ENCODE measurements around the gene CHD9. TPM values are rescaled to one million over a fixed set of nuclear protein-coding genes. Genes with fewer than 3 reads are reported as not detected.
A peak's percentile ranks its signal among the peaks of the same experiment; 100 is the strongest.
"Not testable (repeated sequence)": the region's sequence is repeated elsewhere in the genome, so short reads cannot be mapped to it uniquely, and the experiment has no call there.

The CHD9 gene
- total RNA-seq, 2 donors from 2014 or later: 16.0 to 19.5 TPM

- Mint-ChIP-seq H3K36me3 (ENCODE audit: low read depth) (no peaks in the 10 kb centered on the region), H3K27ac (no peak overlapping the region), H3K4me1 (no peaks in the 10 kb centered on the region), H3K27me3 (peaks cover 24% of the 10 kb centered on the region), H3K9me3 (no peaks in the 10 kb centered on the region), H3K4me3 (no peak overlapping the region)
- ATAC-seq (replicated peaks): no peak
These were observed 12.5 kb upstream of the CHD9 start for GRCh38 chr16:53042235-53042701.

- H3K9me3 Mint-ChIP-seq: no peaks in the 10 kb centered on the region
- H3K4me1 Mint-ChIP-seq: no peaks in the 10 kb centered on the region
- no peaks in the 10 kb centered on the region for H3K36me3 Mint-ChIP-seq (ENCODE audit: low read depth)
- no peak overlapping the region for H3K4me3 Mint-ChIP-seq
- H3K27me3 Mint-ChIP-seq: peaks cover 19% of the 10 kb centered on the region
- no peak overlapping the region for H3K27ac Mint-ChIP-seq
- ATAC-seq (replicated peaks): no peak
These were observed 11.4 kb upstream of the CHD9 start for GRCh38 chr16:53043428-53043831.

- no peaks in the 10 kb centered on the region for H3K9me3 Mint-ChIP-seq
- H3K36me3 Mint-ChIP-seq (ENCODE audit: low read depth): no peaks in the 10 kb centered on the region
- ATAC-seq (replicated peaks): no peak
- H3K4me1 Mint-ChIP-seq: no peaks in the 10 kb centered on the region
- no peak overlapping the region for H3K27ac Mint-ChIP-seq
- H3K4me3 Mint-ChIP-seq: no peak overlapping the region
- peaks cover 19% of the 10 kb centered on the region for H3K27me3 Mint-ChIP-seq
These were observed 10.7 kb upstream of the CHD9 start for GRCh38 chr16:53043986-53044601.

GRCh38 chr16:53045341-53046220, 9.2 kb upstream of the CHD9 start:
- Mint-ChIP-seq H3K27ac (no peak overlapping the region), H3K4me1 (no peaks in the 10 kb centered on the region), H3K9me3 (no peaks in the 10 kb centered on the region), H3K4me3 (no peak overlapping the region), H3K27me3 (peaks cover 19% of the 10 kb centered on the region), H3K36me3 (ENCODE audit: low read depth) (no peaks in the 10 kb centered on the region)
- no peak for ATAC-seq (replicated peaks)

- not testable (repeated sequence) for H3K4me3 Mint-ChIP-seq; H3K4me1 Mint-ChIP-seq; H3K9me3 Mint-ChIP-seq; H3K36me3 Mint-ChIP-seq (ENCODE audit: low read depth); ATAC-seq (replicated peaks); H3K27ac Mint-ChIP-seq
- H3K27me3 Mint-ChIP-seq: peaks cover 19% of the 10 kb centered on the region
These were observed 7.3 kb upstream of the CHD9 start for GRCh38 chr16:53047515-53047914.

GRCh38 chr16:53048139-53048915, 6.5 kb upstream of the CHD9 start:
- H3K36me3 Mint-ChIP-seq (ENCODE audit: low read depth): no peaks in the 10 kb centered on the region
- H3K9me3 Mint-ChIP-seq: no peaks in the 10 kb centered on the region
- H3K4me3 Mint-ChIP-seq: no peak overlapping the region
- H3K27ac Mint-ChIP-seq: no peak overlapping the region
- ATAC-seq (replicated peaks): no peak
- peaks cover 16% of the 10 kb centered on the region for H3K27me3 Mint-ChIP-seq
- no peaks in the 10 kb centered on the region for H3K4me1 Mint-ChIP-seq

- H3K9me3 Mint-ChIP-seq; H3K27me3 Mint-ChIP-seq; ATAC-seq (replicated peaks); H3K27ac Mint-ChIP-seq; H3K36me3 Mint-ChIP-seq (ENCODE audit: low read depth); H3K4me1 Mint-ChIP-seq; H3K4me3 Mint-ChIP-seq: not testable (repeated sequence)
These were observed 3.5 kb upstream of the CHD9 start for GRCh38 chr16:53051255-53051654.

GRCh38 chr16:53052519-53053501, 2.0 kb upstream of the CHD9 start, which contains the start of gene CHD9NB:
TSS of gene CHD9NB (minus strand) at chr16:53052897. CDS start at chr16:53044158, 8,739 bp downstream.
- peak within 1 kb of the TSS; percentile 54 for H3K4me3 Mint-ChIP-seq
- no peaks in the 10 kb centered on the region for H3K36me3 Mint-ChIP-seq (ENCODE audit: low read depth)
- peak; percentile 57 for ATAC-seq (replicated peaks)
- H3K9me3 Mint-ChIP-seq: no peaks in the 10 kb centered on the region
- H3K27ac Mint-ChIP-seq: no peak within 1 kb of the TSS
- no peaks in the 10 kb centered on the region for H3K4me1 Mint-ChIP-seq
- H3K27me3 Mint-ChIP-seq: no peaks in the 10 kb centered on the region

GRCh38 chr16:53053967-53054669, 673 bp upstream of the CHD9 start:
- Mint-ChIP-seq H3K27me3 (no peaks in the 10 kb centered on the region), H3K4me1 (peaks cover 8% of the 10 kb centered on the region), H3K36me3 (ENCODE audit: low read depth) (no peaks in the 10 kb centered on the region), H3K4me3 (peak overlapping the region; percentile 78), H3K27ac (peak overlapping the region; percentile 81), H3K9me3 (no peaks in the 10 kb centered on the region)
- ATAC-seq (replicated peaks): peak; percentile 45

- no peak for ATAC-seq (replicated peaks)
These were observed 975 bp downstream of the CHD9 start for GRCh38 chr16:53055541-53056391.

GRCh38 chr16:53056392-53056881, 1.6 kb downstream of the CHD9 start:
- H3K4me1 Mint-ChIP-seq: peaks cover 12% of the 10 kb centered on the region
- no peaks in the 10 kb centered on the region for H3K27me3 Mint-ChIP-seq
- H3K9me3 Mint-ChIP-seq: no peaks in the 10 kb centered on the region
- H3K4me3 Mint-ChIP-seq: peak overlapping the region; percentile 78
- no peak for ATAC-seq (replicated peaks)
- H3K36me3 Mint-ChIP-seq (ENCODE audit: low read depth): no peaks in the 10 kb centered on the region
- no peak overlapping the region for H3K27ac Mint-ChIP-seq

More at GRCh38 chr16:53055541-53056391, 975 bp downstream of the CHD9 start:
- Mint-ChIP-seq H3K9me3 (no peaks in the 10 kb centered on the region), H3K4me3 (peak overlapping the region; percentile 78), H3K36me3 (ENCODE audit: low read depth) (no peaks in the 10 kb centered on the region), H3K27me3 (no peaks in the 10 kb centered on the region), H3K27ac (peak overlapping the region; percentile 45), H3K4me1 (peaks cover 8% of the 10 kb centered on the region)

GRCh38 chr16:53057658-53058057, 2.9 kb downstream of the CHD9 start:
- Mint-ChIP-seq H3K4me3 (no peak overlapping the region), H3K27me3 (no peaks in the 10 kb centered on the region), H3K9me3 (no peaks in the 10 kb centered on the region), H3K36me3 (ENCODE audit: low read depth) (no peaks in the 10 kb centered on the region), H3K27ac (no peak overlapping the region), H3K4me1 (peaks cover 20% of the 10 kb centered on the region)
- ATAC-seq (replicated peaks): no peak

Data from activated T-helper 17 cell treated with anti-CD3 and anti-CD28 coated beads, Interleukin-2, amount 50 U/mL, for 72 hours (primary cell).